OCI-LY7 (cell line): ENCODE results near the gene S100A2. TPM values are rescaled to one million over a fixed set of nuclear protein-coding genes. Genes with fewer than 3 reads are reported as not detected.

ENCODE experiments used
- BruUV-seq: library from RNA; stranded (reverse); fragments of 400-500 nt; replicated peaks from 2 replicates; lab custom pipeline; 2021; lab: Mats Ljungman, UMichigan
- CTCF ChIA-PET: fragments of 300-600 bp; sonication (Branson Sonifier 250); formaldehyde crosslinking; loops from one replicate; lab custom pipeline; 2022; ENCODE audit warnings: antibody characterized with exemption; ENCODE audit not compliant: unreplicated experiment; lab: Charles Lee
- POLR2A ChIA-PET: fragments of 300-600 bp; sonication (Branson Sonifier 250); formaldehyde crosslinking; loops from one replicate; lab custom pipeline; 2022; ENCODE audit warnings: antibody characterized with exemption; lab: Charles Lee
- DNase-seq: peaks from one replicate; pipeline ENCODE4 v3.0.0-alpha.2; 2015; ENCODE audit warnings: low spot score
- H2AFZ ChIP-seq: fragments of 200-600 bp; sonication (generic), shearing (Covaris generic); 2 replicates; pipeline ENCODE4 v1.6.1; 2014; ENCODE audit warnings: mild to moderate bottlenecking, antibody characterized with exemption, low read length, moderate library complexity
- H3K27ac ChIP-seq: fragments of 200-600 bp; sonication (generic); 2 replicates; pipeline ENCODE4 v1.5.1; 2014; ENCODE audit warnings: mixed run types, low read depth, mild to moderate bottlenecking, moderate library complexity, low read length, inconsistent platforms; ENCODE audit not compliant: poor library complexity, severe bottlenecking
- H3K36me3 ChIP-seq: fragments of 200-600 bp; sonication (generic); 2 replicates; pipeline ENCODE4 v1.6.1; 2014; ENCODE audit warnings: mild to moderate bottlenecking, antibody characterized with exemption, low read length, moderate library complexity, mixed read lengths; ENCODE audit not compliant: insufficient read depth
- H3K4me1 ChIP-seq: fragments of 200-600 bp; sonication (generic); 2 replicates; pipeline ENCODE4 v1.5.1; 2014; ENCODE audit warnings: mild to moderate bottlenecking, low read length; ENCODE audit not compliant: insufficient read depth, poor library complexity, severe bottlenecking
- H3K4me2 ChIP-seq: fragments of 200-600 bp; sonication (generic); 2 replicates; pipeline ENCODE4 v1.6.1; 2014; ENCODE audit warnings: mild to moderate bottlenecking, low read length
- H3K4me3 ChIP-seq: fragments of 200-600 bp; sonication (generic); 2 replicates; pipeline ENCODE4 v1.5.1; 2014; ENCODE audit warnings: mild to moderate bottlenecking, low read depth, low read length; ENCODE audit not compliant: poor library complexity, severe bottlenecking
- H3K79me2 ChIP-seq: fragments of 200-600 bp; sonication (generic); 2 replicates; pipeline ENCODE4 v1.6.1; 2016; ENCODE audit warnings: low read depth, mild to moderate bottlenecking, low read length, moderate library complexity, mixed read lengths; ENCODE audit not compliant: insufficient read depth
- H3K9me2 ChIP-seq: fragments of 200-600 bp; sonication (generic); 2 replicates; pipeline ENCODE4 v1.6.1; 2016; ENCODE audit warnings: mild to moderate bottlenecking, low read length, mixed read lengths; ENCODE audit not compliant: insufficient read depth
- H3K9me3 ChIP-seq: fragments of 200-600 bp; sonication (generic); 2 replicates; pipeline ENCODE4 v1.6.1; 2014; ENCODE audit warnings: mild to moderate bottlenecking, mixed run types, low read length, mixed read lengths
- H4K20me1 ChIP-seq: fragments of 200-600 bp; sonication (generic); 2 replicates; pipeline ENCODE4 v1.6.1; 2014; ENCODE audit warnings: mild to moderate bottlenecking, antibody characterized with exemption, low read length, moderate library complexity, mixed read lengths; ENCODE audit not compliant: insufficient read depth
- CTCF ChIP-seq: fragments of 200-600 bp; sonication (generic); conservative IDR thresholded peaks from 2 replicates; pipeline ENCODE4 v1.5.1; 2014; ENCODE audit warnings: mild to moderate bottlenecking, antibody characterized with exemption, low read length, moderate library complexity, mixed read lengths
- EZH2phosphoT487 ChIP-seq: fragments of 200-600 bp; sonication (generic); IDR thresholded peaks from 2 replicates; pipeline ENCODE4 v1.6.1; 2018; ENCODE audit warnings: low read depth, borderline replicate concordance, mild to moderate bottlenecking, mixed run types, antibody characterized with exemption, low read length, moderate library complexity, mixed read lengths
- intact Hi-C: fragments of 100-400 bp; cut with micrococcal nuclease; formaldehyde crosslinking; loops from one replicate; pipeline ENCODE4 v1.10.0; 2022; ENCODE audit not compliant: unreplicated experiment
- total RNA-seq, 2 experiments: library from RNA; depleted of rRNA in 1 of 2; stranded (reverse); fragments of >200 nt in 1 of 2; shearing (Covaris generic) in 1 of 2; gene quantifications; 2 replicates each; pipeline ENCODE4 v1.2.3, GENCODE V29; 2014 to 2022

The S100A2 gene
- total RNA-seq, 2 experiments from 2014 or later, result 1.4 TPM; not detected in 1

GRCh38 chr1:153531638-153532037 lies 34.0 kb downstream of the S100A2 start:
- Histone ChIP-seq H3K4me2 (no peak overlapping the region), H2AFZ (no peak overlapping the region), H3K79me2 (no peaks in the 10 kb centered on the region), H3K36me3 (no peaks in the 10 kb centered on the region), H3K9me2 (no peaks in the 10 kb centered on the region), H4K20me1 (no peaks in the 10 kb centered on the region), H3K4me1 (no peaks in the 10 kb centered on the region), H3K4me3 (no peak overlapping the region), H3K27ac (no peak overlapping the region), H3K9me3 (no peaks in the 10 kb centered on the region)
- CTCF ChIA-PET, result interaction anchor here (0.5 to 1.4 kb wide), 2 partner anchors 41 to 455 kb away, joined by 3 read pairs; partner anchors contain the start of gene RAB13
- no TSS peak for BruUV-seq
- POLR2A ChIA-PET, result interaction anchor here (0.5 to 1.0 kb wide), 2 partner anchors 174 to 443 kb away, joined by 3 to 4 read pairs; no protein-coding TSS in a partner anchor
- TF ChIP-seq CTCF (no peak), EZH2phosphoT487 (no peak)
- intact Hi-C loops, result no loop called here
- no peak for DNase-seq

- Histone ChIP-seq H2AFZ (no peak overlapping the region), H3K9me3 (no peaks in the 10 kb centered on the region), H3K4me3 (no peak overlapping the region), H3K27ac (no peak overlapping the region), H3K4me2 (no peak overlapping the region), H3K9me2 (no peaks in the 10 kb centered on the region), H3K79me2 (no peaks in the 10 kb centered on the region), H3K4me1 (no peaks in the 10 kb centered on the region), H3K36me3 (no peaks in the 10 kb centered on the region), H4K20me1 (no peaks in the 10 kb centered on the region)
- TF ChIP-seq EZH2phosphoT487 (no peak), CTCF (no peak)
- CTCF ChIA-PET, result no interaction called here
- no TSS peak for BruUV-seq
- POLR2A ChIA-PET, result interaction anchor here (0.6 kb wide), 1 partner anchor 96 kb away, joined by 4 read pairs; no protein-coding TSS in a partner anchor
- DNase-seq, result no peak
- intact Hi-C loops, result no loop called here
These were observed 38.0 kb downstream of the S100A2 start for GRCh38 chr1:153527683-153528040.

- H3K9me3 ChIP-seq, result no peaks in the 10 kb centered on the region
- H4K20me1 ChIP-seq, result no peaks in the 10 kb centered on the region
- no peaks in the 10 kb centered on the region for H3K4me1 ChIP-seq
- ChIA-PET CTCF (no interaction called here), POLR2A (interaction anchor here (0.6 kb wide), 1 partner anchor 96 kb away, joined by 4 read pairs; no protein-coding TSS in a partner anchor)
- no peak overlapping the region for H3K4me3 ChIP-seq
- H3K4me2 ChIP-seq, result no peak overlapping the region
- H3K79me2 ChIP-seq, result no peaks in the 10 kb centered on the region
- no peak overlapping the region for H2AFZ ChIP-seq
- no peak overlapping the region for H3K27ac ChIP-seq
- DNase-seq, result no peak
- no peaks in the 10 kb centered on the region for H3K9me2 ChIP-seq
- no peaks in the 10 kb centered on the region for H3K36me3 ChIP-seq
- BruUV-seq, result no TSS peak
- intact Hi-C loops, result no loop called here
- TF ChIP-seq CTCF, result no peak
- no peak for TF ChIP-seq EZH2phosphoT487
These were observed 38.5 kb downstream of the S100A2 start for GRCh38 chr1:153527023-153527682.
